Stimulated activated CD8-positive, alpha-beta memory T cell treated with anti-CD3 and anti-CD28 coated beads, Interleukin-12 subunit alpha, Interleukin-12 subunit beta, amount 100 ng/mL, for 24 hours (primary cell): ENCODE measurements around the gene TBRG4.

Source experiments
- DNase-seq: peaks from one replicate; pipeline ENCODE4 v3.0.0-alpha.2; 2020; ENCODE audit errors: extremely low read depth

TBRG4 gene

DNA sequence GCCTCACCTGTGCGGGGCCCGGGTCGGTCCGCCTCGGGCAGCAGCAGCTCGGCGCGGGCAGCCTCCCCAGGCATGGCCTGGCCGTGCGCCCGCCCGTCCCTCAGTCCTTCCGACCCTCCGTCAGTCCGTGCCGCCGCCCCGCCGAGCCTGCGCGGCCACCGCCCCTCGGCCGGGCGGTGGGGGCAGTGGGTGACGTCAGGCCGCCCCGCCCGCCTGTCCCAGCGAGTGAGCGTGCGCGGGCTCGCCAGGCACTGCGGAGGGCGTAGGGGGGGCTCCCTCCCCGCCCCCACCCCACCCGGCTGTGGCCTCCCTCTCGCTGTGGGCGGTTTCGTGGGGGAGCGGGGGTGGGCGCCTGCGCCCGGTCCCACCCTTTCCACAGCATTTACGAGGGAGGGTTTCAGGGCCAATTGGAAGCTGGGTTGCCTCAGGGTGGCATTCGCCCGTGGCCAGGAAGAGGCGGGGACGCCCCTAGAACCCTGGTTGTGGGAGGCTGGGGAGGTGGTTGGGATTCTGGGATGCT is 22.6 kb downstream of the TBRG4 start, which contains the start of gene NACAD:
Gene NACAD, minus strand, starts transcription at position 149 of the 520 bp plus-strand sequence. Its CDS starts 75 bp downstream, at position 74.
- no peak for DNase-seq

GRCh38 chr7:45088146-45088701 is 23.3 kb downstream of the TBRG4 start:
- no peak for DNase-seq

DNA sequence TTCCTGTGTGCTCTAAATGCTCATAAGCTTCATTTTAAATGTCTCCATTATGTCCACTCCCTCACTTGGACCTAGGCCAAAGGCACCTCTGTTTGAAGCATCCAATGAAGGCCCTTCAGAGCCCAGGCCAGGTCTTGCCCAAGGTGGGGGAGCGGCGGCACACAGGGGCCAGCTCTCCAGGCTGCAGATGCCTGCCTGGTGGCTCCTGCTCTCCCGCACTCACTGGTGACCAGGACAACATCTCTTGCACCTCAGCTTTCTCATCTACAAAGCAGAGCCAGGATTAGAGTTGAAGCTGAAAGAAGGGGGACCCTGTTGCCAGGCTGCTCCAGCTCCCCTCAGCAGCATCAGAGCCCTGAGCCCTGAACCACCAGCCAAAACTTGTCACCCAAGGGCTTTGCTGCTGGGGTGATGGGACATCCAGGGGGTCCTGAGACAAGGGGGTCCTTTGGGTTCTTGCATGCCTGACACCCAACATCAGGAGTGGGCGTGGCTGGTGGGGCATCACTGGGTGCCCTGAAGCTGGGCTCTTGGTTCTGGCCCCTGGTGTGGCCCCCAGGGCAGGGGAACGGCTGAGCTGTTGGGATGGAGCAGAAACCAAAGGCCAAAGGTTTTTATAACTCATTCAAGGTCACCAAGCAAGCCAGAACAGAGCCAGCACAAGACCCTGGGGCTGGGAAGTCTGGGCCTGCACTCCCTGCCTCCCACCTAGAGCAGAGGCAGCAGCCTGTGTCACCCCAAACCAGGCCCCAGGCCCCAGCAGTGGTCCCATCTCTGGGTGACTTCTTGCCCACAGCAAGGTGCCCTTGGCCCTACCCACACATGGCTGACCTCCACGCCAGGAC is 24.0 kb downstream of the TBRG4 start:
- DNase-seq, result no peak

GRCh38 chr7:45086331-45087065 is 25.0 kb downstream of the TBRG4 start:
- no peak for DNase-seq

GRCh38 chr7:45085619-45086200 is 25.8 kb downstream of the TBRG4 start:
- DNase-seq, result no peak

- DNase-seq, result no peak
Measured at GRCh38 chr7:45084901-45085618, 26.4 kb downstream of the TBRG4 start.

DNA sequence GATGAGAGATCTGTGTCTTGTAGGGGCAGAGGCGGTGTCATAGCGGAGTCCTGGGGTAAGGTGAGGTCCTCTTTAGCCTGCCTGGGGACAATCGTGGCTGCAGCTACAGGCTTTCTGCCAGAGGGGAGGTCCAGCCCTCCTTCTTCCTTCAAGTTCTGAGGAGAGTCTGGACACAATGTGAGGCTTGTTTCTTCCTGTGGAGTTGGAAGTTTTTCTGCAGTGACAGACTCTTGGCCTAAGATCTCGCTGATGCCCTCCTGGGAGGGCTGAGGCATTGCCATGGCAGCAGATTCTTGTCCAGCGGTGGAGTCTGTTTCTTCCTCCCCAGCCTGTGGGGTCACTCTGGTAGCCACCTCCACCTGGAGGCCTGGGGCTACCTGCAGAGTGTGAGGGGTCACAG is 27.2 kb downstream of the TBRG4 start:
- no peak for DNase-seq

- no peak for DNase-seq
Measured at GRCh38 chr7:45082831-45083331, 28.6 kb downstream of the TBRG4 start.

DNA sequence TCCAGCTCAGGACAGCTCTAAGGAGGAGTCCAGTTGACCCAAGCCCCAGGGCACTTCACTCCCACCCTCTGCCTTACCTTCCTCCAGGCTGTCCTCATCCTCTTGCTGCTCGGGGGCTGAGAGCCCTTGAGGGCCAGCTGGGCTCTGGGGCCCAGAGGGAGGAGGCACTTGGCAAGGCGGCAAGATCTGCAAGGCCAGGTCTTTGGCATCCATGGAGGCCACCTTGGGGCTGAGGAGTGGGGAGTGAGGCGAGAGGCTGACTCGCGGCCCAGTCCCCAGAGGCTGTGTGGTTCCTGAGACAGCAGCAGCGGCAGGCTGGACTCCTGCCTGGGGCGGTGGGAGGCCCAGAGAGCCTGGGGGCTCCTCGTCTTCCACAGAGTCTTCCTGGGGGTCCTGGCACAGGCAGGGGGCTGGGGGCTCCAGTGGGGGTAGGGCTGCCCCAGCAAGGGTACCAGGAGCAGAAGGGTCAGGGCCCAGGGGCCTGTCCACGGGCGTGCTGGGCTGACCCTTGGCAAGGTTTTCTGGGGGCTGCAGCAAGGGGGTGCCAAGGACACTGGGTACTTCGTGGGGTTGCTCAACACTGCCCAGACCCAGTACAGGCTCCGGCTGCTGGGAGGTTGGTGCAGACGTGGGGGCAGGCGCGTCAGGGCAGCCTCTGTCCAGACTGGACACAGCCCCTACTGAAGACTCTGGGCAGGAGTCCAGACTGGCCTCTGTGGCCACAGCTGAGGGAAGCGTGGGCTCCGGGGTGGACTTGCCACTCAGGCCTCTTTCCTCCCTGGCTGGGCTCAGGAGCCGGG is 29.3 kb downstream of the TBRG4 start:
- no peak for DNase-seq

DNA sequence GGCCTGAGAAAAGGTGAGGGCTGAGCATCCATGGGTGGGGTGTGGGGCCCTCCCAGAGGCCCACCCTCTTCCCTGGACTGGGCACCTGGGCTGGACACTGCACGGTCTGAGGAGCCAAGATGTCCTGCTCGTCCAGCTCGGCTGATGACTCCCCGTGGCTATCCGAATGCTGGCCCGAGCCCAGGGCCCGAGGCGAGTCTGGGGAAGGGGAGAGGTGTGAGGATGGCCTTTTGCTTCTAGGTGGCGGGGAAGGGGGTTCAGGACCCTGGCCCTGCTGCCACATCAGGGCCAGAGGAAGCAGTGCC is 29.9 kb downstream of the TBRG4 start:
- no peak for DNase-seq

DNA sequence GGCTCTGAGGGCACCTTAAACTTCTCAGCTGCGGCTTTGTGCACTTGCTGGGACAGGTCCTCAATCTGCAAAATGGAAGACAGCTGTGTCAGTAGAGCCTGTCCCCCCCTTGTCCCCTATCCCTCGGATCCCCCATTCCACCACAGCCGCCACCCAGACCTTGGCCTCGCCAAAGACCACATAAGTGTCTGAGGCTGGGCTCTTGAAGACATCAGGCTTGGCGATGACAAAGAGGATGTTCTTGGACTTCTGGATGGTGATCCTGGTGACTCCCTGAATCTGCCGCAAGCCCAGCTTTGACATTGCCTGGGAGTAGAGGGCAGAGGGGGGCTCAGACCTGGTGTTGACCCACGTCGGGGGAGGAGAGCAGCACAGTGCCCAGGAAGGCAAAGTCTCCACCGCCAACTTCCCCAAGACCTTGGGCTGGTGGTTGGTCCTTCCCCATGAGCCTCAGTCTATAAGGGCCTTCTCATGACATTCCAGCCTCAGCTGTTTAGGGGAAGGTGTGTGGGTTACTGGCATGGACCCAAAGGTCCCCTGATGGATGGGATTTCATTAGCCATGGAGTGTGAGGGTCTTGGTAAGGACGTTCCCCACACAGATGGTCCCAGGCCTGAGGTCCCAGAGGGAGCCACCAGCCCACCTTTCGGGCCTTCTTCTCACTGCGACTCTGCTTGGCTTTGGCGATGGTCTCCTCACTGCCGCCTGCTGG is 30.4 kb downstream of the TBRG4 start:
- DNase-seq, result no peak

- no peak for DNase-seq
Measured at GRCh38 chr7:45080265-45080957, 31.1 kb downstream of the TBRG4 start.

GRCh38 chr7:45078125-45078681 is 33.3 kb downstream of the TBRG4 start:
- no peak for DNase-seq

DNA sequence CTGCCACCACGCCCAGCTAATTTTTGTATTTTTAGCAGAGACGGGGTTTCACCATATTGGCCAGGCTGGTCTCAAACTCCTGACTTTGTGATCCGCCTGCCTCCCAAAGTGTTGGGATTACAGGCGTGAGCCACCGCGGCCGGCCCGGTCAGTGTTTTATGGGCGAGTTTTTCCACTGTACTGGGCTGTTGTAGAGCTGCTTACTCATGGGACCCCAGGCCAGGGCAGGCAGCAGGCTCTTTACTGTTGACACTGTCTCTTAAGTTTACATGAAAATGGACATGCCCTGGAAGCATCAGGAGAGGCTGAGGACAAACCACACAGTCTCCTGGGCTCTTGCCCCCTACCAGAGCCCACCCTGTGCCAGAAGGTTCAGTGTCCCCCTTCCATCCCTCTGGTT is 33.9 kb downstream of the TBRG4 start:
- DNase-seq, result no peak

- DNase-seq, result no peak
Measured at GRCh38 chr7:45076946-45077345, 34.6 kb downstream of the TBRG4 start.

DNA sequence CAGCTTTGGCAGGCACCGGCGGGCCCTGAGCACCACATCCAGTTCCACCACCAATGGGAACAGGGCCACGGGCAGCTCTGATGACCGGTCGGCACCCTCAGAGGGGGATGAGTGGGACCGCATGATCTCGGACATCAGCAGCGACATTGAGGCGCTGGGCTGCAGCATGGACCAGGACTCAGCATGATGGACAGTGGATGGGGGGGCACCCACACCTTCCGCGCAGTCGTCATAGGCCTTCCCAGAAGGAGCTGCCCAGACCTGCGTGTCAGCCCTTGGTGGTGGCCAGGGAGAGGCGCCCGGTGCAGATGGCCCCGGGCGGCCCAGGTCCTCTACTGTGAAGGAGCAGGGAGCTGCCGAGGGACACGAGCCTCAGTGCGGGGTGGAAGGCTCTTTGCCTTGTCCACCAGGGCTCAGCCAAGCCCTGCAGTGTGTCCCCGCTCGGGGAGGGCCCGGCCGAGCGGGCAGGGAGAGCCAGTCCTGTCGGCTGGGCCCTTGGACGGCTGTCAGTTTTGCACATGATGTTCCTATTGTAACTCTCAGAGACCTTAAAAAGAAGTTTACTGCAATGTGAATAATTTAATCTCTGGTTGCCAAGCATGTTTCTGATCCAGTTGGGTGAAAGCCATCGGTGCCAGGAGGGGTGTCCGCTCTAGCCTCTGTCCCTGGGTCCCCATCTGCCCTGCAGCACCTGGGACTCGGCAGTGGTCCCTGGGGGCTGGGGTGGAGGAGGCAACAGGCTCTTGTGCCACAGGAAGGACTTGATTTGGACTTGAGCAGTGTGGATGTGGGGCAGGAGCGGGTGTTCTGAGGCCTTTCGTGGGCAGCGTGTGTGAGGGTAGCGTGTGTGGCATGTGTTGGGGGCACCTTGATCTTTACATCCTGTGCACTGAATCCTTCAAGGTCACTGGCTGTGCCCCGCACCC is 35.4 kb downstream of the TBRG4 start:
- DNase-seq, result no peak

GRCh38 chr7:45075355-45075644 is 36.2 kb downstream of the TBRG4 start:
- no peak for DNase-seq
